Effector memory CD8-positive, alpha-beta T cell (primary cell): ENCODE results near the gene TBK1.

Experiments
- ATAC-seq: fragments of 150-1000 bp; cut with Tn5 transposase; replicated peaks from 2 replicates; pipeline ENCODE4 v1.10.0; 2021; ENCODE audit warnings: mild to moderate bottlenecking, moderate library complexity
- DNase-seq, 3 experiments: peaks; one replicate each; pipeline ENCODE4 v3.0.0; 2021
- H3K27ac Mint-ChIP-seq, 2 donors: one replicate each; pipeline ENCODE4 v1.8.0; 2022; ENCODE audit warnings: mild to moderate bottlenecking in 2 of 2, mixed read lengths in 2 of 2, moderate library complexity in 2 of 2
- H3K27me3 Mint-ChIP-seq, 2 donors: one replicate each; pipeline ENCODE4 v1.8.0; 2022; ENCODE audit warnings: mixed read lengths in 2 of 2
- H3K36me3 Mint-ChIP-seq: one replicate; pipeline ENCODE4 v1.8.0; 2022; ENCODE audit warnings: mild to moderate bottlenecking, moderate library complexity, mixed read lengths; ENCODE audit not compliant: insufficient read depth
- H3K4me1 Mint-ChIP-seq, 2 donors: one replicate each; pipeline ENCODE4 v1.8.0; 2022; ENCODE audit warnings: low read depth in 2 of 2, mixed read lengths in 2 of 2
- H3K4me3 Mint-ChIP-seq, 2 donors: one replicate each; pipeline ENCODE4 v1.8.0; 2022; ENCODE audit warnings: mild to moderate bottlenecking in 2 of 2, mixed read lengths in 2 of 2, moderate library complexity in 2 of 2
- H3K9me3 Mint-ChIP-seq, 2 donors: one replicate each; pipeline ENCODE4 v1.8.0; 2022; ENCODE audit warnings: mixed read lengths in 2 of 2
- total RNA-seq, 9 experiments: gene quantifications; one replicate each; lab custom pipeline; 2026; lab: John Stamatoyannopoulos, UW

Gene TBK1
- 54.1 to 94.2 (median 71.6) reads per million in 9 experiments for total RNA-seq

GRCh38 chr12:64451687-64452558, at the start of gene TBK1:
Gene TBK1 (plus strand): TSS chr12:64452120. CDS start chr12:64455871, 3,751 bp downstream.
- H3K4me1 Mint-ChIP-seq = peaks cover 30 to 46% of the 10 kb centered on the region in 2 donors
- ATAC-seq = peak; percentile 69

GRCh38 chr12:64402181-64402580, 49.7 kb upstream of the TBK1 start:
- peaks cover 21% of the 10 kb centered on the region for H3K36me3 Mint-ChIP-seq
- H3K27me3 Mint-ChIP-seq = no peaks in the 10 kb centered on the region
- H3K9me3 Mint-ChIP-seq = no peaks in the 10 kb centered on the region
- ATAC-seq (no peak), DNase-seq (no peak)
- H3K4me3 Mint-ChIP-seq = no peak overlapping the region
- peak overlapping the region; percentile 9 to 13 for H3K27ac Mint-ChIP-seq
- peaks cover 11% of the 10 kb centered on the region in 2 donors for H3K4me1 Mint-ChIP-seq

More at GRCh38 chr12:64451687-64452558, at the start of gene TBK1:
- H3K9me3 Mint-ChIP-seq = no peaks in the 10 kb centered on the region
- H3K27ac Mint-ChIP-seq = peak within 1 kb of the TSS; percentile 95 to 98
- H3K36me3 Mint-ChIP-seq = peaks cover 26% of the 10 kb centered on the region
- H3K27me3 Mint-ChIP-seq = no peaks in the 10 kb centered on the region
- DNase-seq = peak; percentile 38 to 45 (median 45)
- peak within 1 kb of the TSS; percentile 91 to 94 for H3K4me3 Mint-ChIP-seq

- peak; percentile 88 for ATAC-seq
- Mint-ChIP-seq H3K36me3 (peaks cover 23% of the 10 kb centered on the region), H3K4me1 (peaks cover 11 to 13% of the 10 kb centered on the region in 2 donors), H3K9me3 (no peaks in the 10 kb centered on the region), H3K4me3 (peak within 1 kb of the TSS; percentile 98), H3K27ac (peak within 1 kb of the TSS; percentile 96), H3K27me3 (no peaks in the 10 kb centered on the region)
- peak; percentile 84 to 88 (median 86) for DNase-seq
Observed at GRCh38 chr12:64403707-64404469, 48.0 kb upstream of the TBK1 start, which contains the start of gene XPOT. Gene XPOT (plus strand): TSS chr12:64404392. CDS start chr12:64410036, 5,644 bp downstream.

GRCh38 chr12:64404470-64405256, 47.3 kb upstream of the TBK1 start:
- no peaks in the 10 kb centered on the region for H3K27me3 Mint-ChIP-seq
- H3K36me3 Mint-ChIP-seq = peaks cover 24% of the 10 kb centered on the region
- no peaks in the 10 kb centered on the region for H3K9me3 Mint-ChIP-seq
- peak overlapping the region; percentile 96 for H3K27ac Mint-ChIP-seq
- peak; percentile 7 to 14 (median 12) for DNase-seq
- H3K4me3 Mint-ChIP-seq = peak overlapping the region; percentile 98
- ATAC-seq = peak; percentile 5
- peaks cover 11 to 13% of the 10 kb centered on the region in 2 donors for H3K4me1 Mint-ChIP-seq

GRCh38 chr12:64407342-64408223, 44.3 kb upstream of the TBK1 start:
- ATAC-seq (no peak), DNase-seq (no peak)
- peaks cover 4 to 15% of the 10 kb centered on the region in 2 donors for H3K4me1 Mint-ChIP-seq
- H3K4me3 Mint-ChIP-seq = no peak overlapping the region
- no peaks in the 10 kb centered on the region for H3K9me3 Mint-ChIP-seq
- no peaks in the 10 kb centered on the region for H3K27me3 Mint-ChIP-seq
- H3K27ac Mint-ChIP-seq = peak overlapping the region in 1 of 2 donors; percentile 29
- peaks cover 38% of the 10 kb centered on the region for H3K36me3 Mint-ChIP-seq

- ATAC-seq (no peak), DNase-seq (no peak)
- Mint-ChIP-seq H3K4me3 (no peak overlapping the region), H3K27ac (no peak overlapping the region), H3K36me3 (peaks cover 52% of the 10 kb centered on the region), H3K9me3 (no peaks in the 10 kb centered on the region), H3K27me3 (no peaks in the 10 kb centered on the region), H3K4me1 (peaks cover 2 to 4% of the 10 kb centered on the region in 2 donors)
Observed at GRCh38 chr12:64411427-64411826, 40.5 kb upstream of the TBK1 start.

GRCh38 chr12:64412459-64412858, 39.5 kb upstream of the TBK1 start:
- Mint-ChIP-seq H3K27me3 (no peaks in the 10 kb centered on the region), H3K9me3 (no peaks in the 10 kb centered on the region), H3K27ac (peak overlapping the region in 1 of 2 donors; percentile 31), H3K36me3 (peaks cover 55% of the 10 kb centered on the region), H3K4me3 (no peak overlapping the region), H3K4me1 (peaks cover 2 to 4% of the 10 kb centered on the region in 2 donors)
- no peak for ATAC-seq
- no peak for DNase-seq

GRCh38 chr12:64413884-64414283, 38.0 kb upstream of the TBK1 start:
- Mint-ChIP-seq H3K9me3 (no peaks in the 10 kb centered on the region), H3K27me3 (no peaks in the 10 kb centered on the region), H3K4me3 (no peak overlapping the region), H3K4me1 (peaks cover 0 to 4% of the 10 kb centered on the region in 2 donors), H3K36me3 (peaks cover 67% of the 10 kb centered on the region), H3K27ac (no peak overlapping the region)
- ATAC-seq (no peak), DNase-seq (no peak)

- Mint-ChIP-seq H3K36me3 (peaks cover 89% of the 10 kb centered on the region), H3K27ac (no peak overlapping the region), H3K4me1 (peaks cover 0 to 4% of the 10 kb centered on the region in 2 donors), H3K4me3 (no peak overlapping the region), H3K27me3 (no peaks in the 10 kb centered on the region), H3K9me3 (no peaks in the 10 kb centered on the region)
- DNase-seq (no peak), ATAC-seq (no peak)
Observed at GRCh38 chr12:64418209-64418608, 33.7 kb upstream of the TBK1 start.

- Mint-ChIP-seq H3K9me3 (no peaks in the 10 kb centered on the region), H3K27me3 (no peaks in the 10 kb centered on the region), H3K36me3 (peaks cover 95% of the 10 kb centered on the region), H3K4me1 (peaks cover 0 to 4% of the 10 kb centered on the region in 2 donors), H3K4me3 (no peak overlapping the region), H3K27ac (no peak overlapping the region)
- DNase-seq = no peak
- no peak for ATAC-seq
Observed at GRCh38 chr12:64419696-64420095, 32.2 kb upstream of the TBK1 start.

GRCh38 chr12:64427988-64428387, 23.9 kb upstream of the TBK1 start:
- no peaks in the 10 kb centered on the region for H3K4me1 Mint-ChIP-seq
- no peak for DNase-seq
- no peaks in the 10 kb centered on the region for H3K27me3 Mint-ChIP-seq
- no peak for ATAC-seq
- H3K36me3 Mint-ChIP-seq = peaks cover 94% of the 10 kb centered on the region
- no peak overlapping the region for H3K27ac Mint-ChIP-seq
- no peaks in the 10 kb centered on the region for H3K9me3 Mint-ChIP-seq
- H3K4me3 Mint-ChIP-seq = no peak overlapping the region

GRCh38 chr12:64428956-64429355, 23.0 kb upstream of the TBK1 start:
- Mint-ChIP-seq H3K36me3 (peaks cover 90% of the 10 kb centered on the region), H3K27ac (peak overlapping the region in 1 of 2 donors; percentile 65), H3K4me1 (no peaks in the 10 kb centered on the region), H3K4me3 (no peak overlapping the region), H3K9me3 (no peaks in the 10 kb centered on the region), H3K27me3 (no peaks in the 10 kb centered on the region)
- no peak for ATAC-seq
- no peak for DNase-seq
